ENCODE measurements around the gene AMDHD1. TPM values are rescaled to one million over a fixed set of nuclear protein-coding genes. Genes with fewer than 3 reads are reported as not detected.

Gene AMDHD1
- total and polyA plus RNA-seq, 2 of the 4 experiments (the other 2 are of a cell fraction): under 0.01 TPM; not detected in 1

DNA sequence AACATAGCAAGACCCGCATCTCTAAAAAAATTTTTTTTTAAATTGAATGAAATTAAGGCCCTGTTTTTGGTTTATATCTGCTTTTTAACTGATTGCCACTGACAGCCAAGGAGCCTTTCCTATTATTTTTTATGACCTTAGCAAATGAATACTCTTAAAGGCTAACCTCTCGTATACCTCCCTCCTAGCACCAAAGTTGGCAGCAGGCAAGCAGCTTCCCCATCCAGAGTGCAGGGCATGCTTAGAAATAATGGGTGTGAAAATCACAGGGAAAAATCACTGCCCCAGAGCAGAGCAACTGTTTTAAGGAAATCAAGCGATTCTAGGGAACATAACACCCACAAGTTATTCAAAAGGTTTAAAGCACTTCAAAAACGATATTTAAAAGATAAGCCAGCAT is 32.4 kb downstream of the AMDHD1 start:
- Histone ChIP-seq H4K20me1 (ENCODE audit: insufficient read depth, low read length) (no peaks in the 10 kb centered on the region), H2BK5ac (ENCODE audit: low read depth, low read length, poor library complexity, severe bottlenecking) (no peak overlapping the region), H3K79me1 (ENCODE audit: low read depth in 1 of 2, low read length in 2 of 2) (no peaks in the 10 kb centered on the region), H3K27me3 (ENCODE audit: control insufficient read depth, insufficient read depth, low read length) (peaks cover 12% of the 10 kb centered on the region), H3K36me3 (ENCODE audit: control insufficient read depth, insufficient read depth, low read length) (no peaks in the 10 kb centered on the region), H3K4me3 (ENCODE audit: insufficient read depth, low read depth, low read length) (no peak overlapping the region), H3K27ac (ENCODE audit: insufficient read depth, low read length) (no peak overlapping the region), H3K18ac (ENCODE audit: low read depth, low read length) (no peak overlapping the region), H2AK9ac (replicated peaks; ENCODE audit: low read depth, low read length, poor library complexity) (no peak overlapping the region), H2BK20ac (ENCODE audit: low read depth, low read length) (no peak overlapping the region), H2AFZ (replicated peaks; ENCODE audit: low read length, poor library complexity) (no peak overlapping the region), H4K8ac (ENCODE audit: low read depth in 2 of 2, low read length in 2 of 2) (no peak overlapping the region), H3K9me1 (ENCODE audit: insufficient read depth, low read length) (no peaks in the 10 kb centered on the region), H2BK15ac (ENCODE audit: low read depth, low read length) (no peak overlapping the region), H3K4me2 (ENCODE audit: low read depth, low read length) (no peak overlapping the region), H3K14ac (replicated peaks; ENCODE audit: low read depth, low read length) (no peak overlapping the region), H3K4ac (ENCODE audit: low read depth, low read length) (no peak overlapping the region), H2AK5ac (ENCODE audit: low read depth, low read length) (no peak overlapping the region), H4K5ac (ENCODE audit: low read depth, low read length) (no peak overlapping the region), H4K91ac (ENCODE audit: insufficient read depth, low read depth, low read length) (no peak overlapping the region), H3K56ac (ENCODE audit: extremely low read depth, insufficient read depth, low read length) (no peak overlapping the region), H2BK120ac (ENCODE audit: low read depth, low read length) (no peak overlapping the region), H3K9me3 (ENCODE audit: control insufficient read depth, insufficient read depth, low read length) (no peaks in the 10 kb centered on the region), H3K23ac (ENCODE audit: low read depth, low read length) (no peak overlapping the region), H3K4me1 (ENCODE audit: control insufficient read depth, insufficient read depth, low read length) (no peaks in the 10 kb centered on the region), H3K9ac (ENCODE audit: low read depth, low read length) (no peak overlapping the region)
- in situ Hi-C loops (cut with MboI; ENCODE audit: low sequenced_read_pairs) (no loop called here), intact Hi-C loops (cut with micrococcal nuclease) (no loop called here), dilution Hi-C loops (cut with HindIII; ENCODE audit: low sequenced_read_pairs, unreplicated experiment) (no loop called here)
- no TSS peak for BruUV-seq (replicated peaks)
- ATAC-seq (ENCODE audit: low read depth): no peak
- TF ChIP-seq RAD21 (IDR thresholded peaks at IDR 0.05; ENCODE audit: low read length) (no peak), FOS (IDR thresholded peaks at IDR 0.05; ENCODE audit: low read depth, low read length) (no peak)
- TF ChIP-seq, protein P1, sequence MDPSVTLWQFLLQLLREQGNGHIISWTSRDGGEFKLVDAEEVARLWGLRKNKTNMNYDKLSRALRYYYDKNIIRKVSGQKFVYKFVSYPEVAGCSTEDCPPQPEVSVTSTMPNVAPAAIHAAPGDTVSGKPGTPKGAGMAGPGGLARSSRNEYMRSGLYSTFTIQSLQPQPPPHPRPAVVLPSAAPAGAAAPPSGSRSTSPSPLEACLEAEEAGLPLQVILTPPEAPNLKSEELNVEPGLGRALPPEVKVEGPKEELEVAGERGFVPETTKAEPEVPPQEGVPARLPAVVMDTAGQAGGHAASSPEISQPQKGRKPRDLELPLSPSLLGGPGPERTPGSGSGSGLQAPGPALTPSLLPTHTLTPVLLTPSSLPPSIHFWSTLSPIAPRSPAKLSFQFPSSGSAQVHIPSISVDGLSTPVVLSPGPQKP (IDR thresholded peaks at IDR 0.05; ENCODE audit: borderline replicate concordance, low read depth, low read length): no peak
- no CpG with 5 or more reads among the region's 4 CpGs for WGBS, 2 experiments (ENCODE audit: extremely low coverage in 2 of 2, insufficient read length in 1 of 2)
- CTCF ChIA-PET: no interaction called here
- POLR2A ChIA-PET (ENCODE audit: unreplicated experiment): no interaction called here
- no peak for DNase-seq
